Gastrocnemius medialis (tissue), 4 donors: ENCODE measurements around the gene CADPS. TPM values are rescaled to one million over a fixed set of nuclear protein-coding genes. Genes with fewer than 3 reads are reported as not detected.

Experiments used
- ATAC-seq, 2 donors: fragments of 150-250 bp; one replicate each; pipeline ENCODE4 v1.9.1; 2016
- DNase-seq, 2 donors: peaks; one replicate each; pipeline ENCODE4 v3.0.0-alpha.2; 2019
- H3K27ac ChIP-seq, 4 donors: fragments of 200-600 bp; sonication (generic); 1 replicate in 1 of 4; 2 replicates in 3 of 4; pipeline ENCODE4 v1.5.1; 2016 to 2018; ENCODE audit warnings: mild to moderate bottlenecking in 2 of 4, moderate library complexity in 1 of 4
- H3K27me3 ChIP-seq, 3 donors: fragments of 200-600 bp; sonication (generic) in 2 of 3; 1 replicate in 1 of 3; 2 replicates in 2 of 3; pipeline versions ENCODE4 v1.5.1 to v1.6.0; 2016 to 2019; ENCODE audit warnings: mild to moderate bottlenecking in 1 of 3, moderate library complexity in 1 of 3
- H3K36me3 ChIP-seq, 2 donors: fragments of 200-600 bp; sonication (generic) in 1 of 2; one replicate each; pipeline ENCODE4 v1.5.1; 2017 to 2018
- H3K4me1 ChIP-seq, 2 donors: fragments of 200-600 bp; sonication (generic) in 1 of 2; one replicate each; pipeline ENCODE4 v1.5.1; 2016 to 2017; ENCODE audit warnings: mild to moderate bottlenecking in 2 of 2
- H3K4me3 ChIP-seq, 4 donors: fragments of 200-600 bp; sonication (generic) in 3 of 4; 1 replicate in 1 of 4; 2 replicates in 3 of 4; pipeline ENCODE4 v1.5.1; 2016 to 2019; ENCODE audit warnings: mild to moderate bottlenecking in 2 of 4
- H3K9me3 ChIP-seq, 3 donors: fragments of 200-600 bp; sonication (generic) in 2 of 3; 1 replicate in 1 of 3; 2 replicates in 2 of 3; pipeline ENCODE4 v1.5.1; 2016 to 2019
- POLR2A ChIP-seq, 2 donors: fragments of 450-650 bp; IDR thresholded peaks; one replicate each; pipeline ENCODE4 v1.6.1; 2017; ENCODE audit warnings: antibody characterized with exemption in 2 of 2, mild to moderate bottlenecking in 2 of 2, moderate library complexity in 2 of 2
- in situ Hi-C, 4 donors: fragments of 200-750 bp; cut with MboI; loops; one replicate each; pipeline versions ENCODE4 v1.15.0 to v1.8.0; 2017; ENCODE audit warnings: low sequenced_read_pairs in 4 of 4
- intact Hi-C: fragments of 100-400 bp; cut with DNase I; formaldehyde crosslinking; loops from one replicate; pipeline ENCODE4 v1.15.1; 2023; ENCODE audit warnings: low total_unique reads
- total RNA-seq, 4 donors: library from RNA; depleted of rRNA; stranded (reverse); fragments of >200 nt; gene quantifications; one replicate each; pipeline versions ENCODE4 v1.1.0 to v1.2.3, GENCODE V29; 2016
- TF ChIP-seq, protein P1 (sequence below), 5 experiments: fragments of 450-650 bp in 3 of 5; fragments of 200-600 bp in 2 of 5; sonication (generic) in 2 of 5; IDR thresholded peaks in 4 of 5; conservative IDR thresholded peaks in 1 of 5; 1 replicate in 4 of 5; 2 replicates in 1 of 5; pipeline ENCODE4 v1.5.1; 2016 to 2019; ENCODE audit warnings: antibody characterized with exemption in 5 of 5, mild to moderate bottlenecking in 3 of 5, moderate library complexity in 3 of 5

The CADPS gene
- total RNA-seq, 4 donors from 2014 or later, result 2.1 TPM; not detected in 3

DNA sequence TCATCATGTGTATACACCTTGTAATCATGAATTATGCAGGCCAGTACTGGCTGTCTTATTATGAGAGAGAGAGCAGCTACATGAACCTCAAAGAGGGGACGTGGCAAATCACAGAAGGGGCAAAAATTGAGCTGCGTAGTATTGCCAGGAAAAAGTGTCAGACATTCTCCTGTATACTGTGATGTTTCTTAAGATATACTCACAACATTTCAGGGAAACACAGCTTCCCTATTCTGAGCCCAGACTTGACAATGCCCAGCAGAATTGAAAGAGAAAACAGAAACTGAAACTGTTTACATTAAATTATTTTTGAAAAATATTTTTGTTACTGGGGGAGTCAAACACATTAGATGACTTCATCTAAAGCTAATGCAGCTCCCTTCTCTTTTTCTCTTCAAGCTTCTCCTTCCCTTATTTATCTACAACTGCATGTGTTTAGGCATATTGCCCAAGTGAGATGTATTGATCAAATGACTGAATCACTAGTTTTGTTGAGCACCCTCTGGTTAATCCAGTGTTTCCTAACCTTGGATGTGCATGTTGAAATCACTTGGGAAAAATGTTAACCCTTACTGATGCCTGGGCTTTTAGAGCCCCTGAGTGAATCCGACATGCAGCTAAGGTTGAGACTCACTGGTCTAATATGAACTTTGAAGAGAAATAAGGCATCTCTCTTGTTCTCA is 39.5 kb downstream of the CADPS start:
- no peaks in the 10 kb centered on the region for H3K36me3 ChIP-seq
- no peak overlapping the region for H3K27ac ChIP-seq
- no peaks in the 10 kb centered on the region for H3K9me3 ChIP-seq
- TF ChIP-seq POLR2A (IDR thresholded peaks at IDR 0.05), result no peak
- TF ChIP-seq, protein P1, sequence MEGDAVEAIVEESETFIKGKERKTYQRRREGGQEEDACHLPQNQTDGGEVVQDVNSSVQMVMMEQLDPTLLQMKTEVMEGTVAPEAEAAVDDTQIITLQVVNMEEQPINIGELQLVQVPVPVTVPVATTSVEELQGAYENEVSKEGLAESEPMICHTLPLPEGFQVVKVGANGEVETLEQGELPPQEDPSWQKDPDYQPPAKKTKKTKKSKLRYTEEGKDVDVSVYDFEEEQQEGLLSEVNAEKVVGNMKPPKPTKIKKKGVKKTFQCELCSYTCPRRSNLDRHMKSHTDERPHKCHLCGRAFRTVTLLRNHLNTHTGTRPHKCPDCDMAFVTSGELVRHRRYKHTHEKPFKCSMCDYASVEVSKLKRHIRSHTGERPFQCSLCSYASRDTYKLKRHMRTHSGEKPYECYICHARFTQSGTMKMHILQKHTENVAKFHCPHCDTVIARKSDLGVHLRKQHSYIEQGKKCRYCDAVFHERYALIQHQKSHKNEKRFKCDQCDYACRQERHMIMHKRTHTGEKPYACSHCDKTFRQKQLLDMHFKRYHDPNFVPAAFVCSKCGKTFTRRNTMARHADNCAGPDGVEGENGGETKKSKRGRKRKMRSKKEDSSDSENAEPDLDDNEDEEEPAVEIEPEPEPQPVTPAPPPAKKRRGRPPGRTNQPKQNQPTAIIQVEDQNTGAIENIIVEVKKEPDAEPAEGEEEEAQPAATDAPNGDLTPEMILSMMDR (IDR thresholded peaks at IDR 0.05 in 4 of 5, conservative IDR thresholded peaks at IDR 0.05 in 1 of 5), result no peak
- H3K27me3 ChIP-seq, result no peaks in the 10 kb centered on the region
- no peak overlapping the region for H3K4me3 ChIP-seq
- no peaks in the 10 kb centered on the region for H3K4me1 ChIP-seq
- in situ Hi-C loops (no loop called here), intact Hi-C loops (no loop called here)
- ATAC-seq (no peak), DNase-seq (no peak)

DNA sequence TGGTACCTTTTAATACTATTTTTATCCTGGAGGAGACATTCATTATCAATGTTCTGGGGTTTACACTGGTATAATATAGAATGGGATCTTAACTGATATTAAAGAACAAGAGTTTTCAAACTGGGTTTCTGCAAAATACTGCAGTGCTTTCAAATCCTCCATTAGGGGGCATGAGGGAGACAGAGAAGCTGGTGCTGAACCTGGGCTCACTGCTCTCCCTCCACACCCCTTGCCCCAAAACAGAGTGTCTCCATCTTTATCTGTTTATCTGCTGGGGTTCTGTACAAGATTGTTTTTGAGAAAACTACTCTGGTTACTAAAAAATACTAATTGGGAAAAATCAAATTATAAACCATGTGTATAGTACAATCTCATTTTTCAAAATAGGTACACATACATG is 41.7 kb downstream of the CADPS start:
- TF ChIP-seq, protein P1 (IDR thresholded peaks at IDR 0.05 in 4 of 5, conservative IDR thresholded peaks at IDR 0.05 in 1 of 5), result no peak
- no peak for TF ChIP-seq POLR2A (IDR thresholded peaks at IDR 0.05)
- Histone ChIP-seq H3K9me3 (no peaks in the 10 kb centered on the region), H3K4me3 (no peak overlapping the region), H3K27ac (no peak overlapping the region), H3K27me3 (no peaks in the 10 kb centered on the region), H3K4me1 (no peaks in the 10 kb centered on the region), H3K36me3 (no peaks in the 10 kb centered on the region)
- no peak for DNase-seq
- intact Hi-C loops, result no loop called here
- no peak for ATAC-seq
- in situ Hi-C loops, result no loop called here

DNA sequence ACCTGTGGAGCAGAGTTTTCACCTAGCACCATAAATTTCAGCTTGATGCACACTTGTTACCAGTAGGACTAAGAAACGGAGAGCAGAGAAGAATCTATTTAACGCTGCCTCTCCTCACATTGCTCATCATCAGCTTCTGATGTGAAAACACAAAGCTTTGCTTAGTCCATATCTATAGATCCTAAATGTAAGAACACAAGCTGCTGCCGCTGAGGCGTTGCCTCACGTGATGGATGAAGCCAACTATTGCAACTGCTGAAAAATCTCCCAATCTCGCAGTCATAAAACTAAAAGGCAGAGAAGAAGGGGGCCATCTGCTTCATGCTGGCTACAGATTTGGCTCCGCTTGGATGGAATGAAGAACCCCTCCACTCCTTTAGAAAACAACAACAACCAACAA is 42.7 kb downstream of the CADPS start:
- no peaks in the 10 kb centered on the region for H3K9me3 ChIP-seq
- intact Hi-C loops, result no loop called here
- no peaks in the 10 kb centered on the region for H3K36me3 ChIP-seq
- TF ChIP-seq, protein P1 (IDR thresholded peaks at IDR 0.05 in 4 of 5, conservative IDR thresholded peaks at IDR 0.05 in 1 of 5), result no peak
- no peak for TF ChIP-seq POLR2A (IDR thresholded peaks at IDR 0.05)
- in situ Hi-C loops, result no loop called here
- no peak overlapping the region for H3K4me3 ChIP-seq
- no peak overlapping the region for H3K27ac ChIP-seq
- ATAC-seq, result no peak
- DNase-seq, result no peak
- H3K4me1 ChIP-seq, result no peaks in the 10 kb centered on the region
- no peaks in the 10 kb centered on the region for H3K27me3 ChIP-seq

DNA sequence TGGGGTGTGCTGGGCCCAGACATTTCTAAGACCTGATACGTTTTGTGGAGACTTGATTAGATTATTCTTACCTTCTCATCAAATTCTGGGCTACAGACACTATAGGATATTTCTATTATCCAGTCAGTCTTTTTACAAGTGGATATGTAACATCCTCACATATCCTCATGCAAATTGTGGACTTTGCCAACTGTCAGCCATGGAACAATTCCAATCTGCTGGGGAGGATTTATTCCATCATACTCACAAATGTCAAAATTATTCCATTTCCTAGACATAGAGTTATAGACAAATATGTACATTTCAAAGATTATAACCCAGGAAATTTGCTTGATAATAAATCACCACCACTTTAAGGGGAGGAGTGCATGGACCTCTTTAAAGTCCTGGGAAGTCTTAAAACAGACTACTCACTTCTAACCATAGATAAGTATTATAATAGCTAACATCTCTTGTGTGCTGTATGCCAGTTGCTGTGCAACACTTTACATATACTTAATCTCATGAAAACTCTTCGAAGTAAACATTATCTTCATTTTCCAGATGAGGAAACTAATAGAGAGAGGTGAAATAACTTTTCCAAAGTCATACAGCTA is 44.4 kb downstream of the CADPS start:
- in situ Hi-C loops, result no loop called here
- Histone ChIP-seq H3K4me1 (no peaks in the 10 kb centered on the region), H3K36me3 (no peaks in the 10 kb centered on the region), H3K27me3 (no peaks in the 10 kb centered on the region), H3K9me3 (no peaks in the 10 kb centered on the region), H3K27ac (no peak overlapping the region), H3K4me3 (no peak overlapping the region)
- TF ChIP-seq, protein P1 (IDR thresholded peaks at IDR 0.05 in 4 of 5, conservative IDR thresholded peaks at IDR 0.05 in 1 of 5), result no peak
- no peak for TF ChIP-seq POLR2A (IDR thresholded peaks at IDR 0.05)
- no peak for ATAC-seq
- DNase-seq, result no peak
- intact Hi-C loops, result no loop called here
